Astrocyte (in vitro differentiated cells and primary cell): Measurements from ENCODE around the gene RFX8. TPM values are rescaled to one million over a fixed set of nuclear protein-coding genes. Genes with fewer than 3 reads are reported as not detected.
A peak's percentile ranks its signal among the peaks of the same experiment; 100 is the strongest.
"Not testable (repeated sequence)": the region's sequence is repeated elsewhere in the genome, so short reads cannot be mapped to it uniquely, and the experiment has no call there.

Source experiments
- DNase-seq: peaks from one replicate; pipeline ENCODE4 v3.0.0-alpha.2; 2010; ENCODE audit warnings: low read depth
- FAIRE-seq: peaks from 2 replicates; lab custom pipeline; 2011; peaks lifted over from hg19 to GRCh38; lab: Jason Lieb, UNC
- H2AFZ ChIP-seq: 2 replicates; pipeline ENCODE4 v1.6.0; 2012; ENCODE audit warnings: low read depth, low read length, inconsistent platforms
- H3K27ac ChIP-seq: 2 replicates; pipeline ENCODE4 v1.5.1; 2011; ENCODE audit warnings: low read depth, low read length, inconsistent platforms
- H3K27me3 ChIP-seq: 2 replicates; pipeline ENCODE4 v1.6.0; 2011; ENCODE audit warnings: low read length, inconsistent platforms; ENCODE audit not compliant: insufficient read depth
- H3K36me3 ChIP-seq: 2 replicates; pipeline ENCODE4 v1.5.1; 2011; ENCODE audit warnings: low read length, inconsistent platforms; ENCODE audit not compliant: insufficient read depth
- H3K4me1 ChIP-seq: 2 replicates; pipeline ENCODE4 v1.5.1; 2011; ENCODE audit warnings: low read length, inconsistent platforms; ENCODE audit not compliant: insufficient read depth
- H3K4me2 ChIP-seq: 2 replicates; pipeline ENCODE4 v1.6.0; 2012; ENCODE audit warnings: low read length, inconsistent platforms
- H3K4me3 ChIP-seq: 2 replicates; pipeline ENCODE4 v1.5.1; 2011; ENCODE audit warnings: low read depth, mild to moderate bottlenecking, low read length, inconsistent platforms; ENCODE audit not compliant: insufficient read depth
- H3K79me2 ChIP-seq: 2 replicates; pipeline ENCODE4 v1.6.0; 2012; ENCODE audit warnings: mild to moderate bottlenecking, low read length, inconsistent platforms; ENCODE audit not compliant: insufficient read depth
- H3K9ac ChIP-seq: 2 replicates; pipeline ENCODE4 v1.6.0; 2012; ENCODE audit warnings: mild to moderate bottlenecking, low read length, inconsistent platforms
- H3K9me3 ChIP-seq: 2 replicates; pipeline ENCODE4 v1.5.1; 2012; ENCODE audit warnings: low read depth, mild to moderate bottlenecking, low read length, inconsistent platforms; ENCODE audit not compliant: insufficient read depth
- H4K20me1 ChIP-seq: 2 replicates; pipeline ENCODE4 v1.6.0; 2012; ENCODE audit warnings: low read length, inconsistent platforms; ENCODE audit not compliant: insufficient read depth
- H3K27ac Mint-ChIP-seq: one replicate; pipeline ENCODE4 v1.8.0; 2021; ENCODE audit warnings: mild to moderate bottlenecking, mixed read lengths; ENCODE audit not compliant: unreplicated experiment
- H3K27me3 Mint-ChIP-seq: one replicate; pipeline ENCODE4 v1.8.0; 2021; ENCODE audit warnings: low read depth, mixed read lengths; ENCODE audit not compliant: unreplicated experiment
- H3K36me3 Mint-ChIP-seq: one replicate; pipeline ENCODE4 v1.8.0; 2021; ENCODE audit warnings: low read depth, mixed read lengths; ENCODE audit not compliant: unreplicated experiment
- H3K4me1 Mint-ChIP-seq: one replicate; pipeline ENCODE4 v1.8.0; 2021; ENCODE audit warnings: low read depth, mixed read lengths; ENCODE audit not compliant: unreplicated experiment
- H3K4me3 Mint-ChIP-seq: one replicate; pipeline ENCODE4 v1.8.0; 2021; ENCODE audit warnings: mild to moderate bottlenecking, moderate library complexity, mixed read lengths; ENCODE audit not compliant: unreplicated experiment
- H3K9me3 Mint-ChIP-seq: one replicate; pipeline ENCODE4 v1.8.0; 2021; ENCODE audit warnings: mild to moderate bottlenecking, mixed read lengths; ENCODE audit not compliant: unreplicated experiment
- EZH2 ChIP-seq: IDR thresholded peaks from 2 replicates; pipeline ENCODE4 v1.6.1; 2012; ENCODE audit warnings: mild to moderate bottlenecking, low read length, inconsistent platforms; ENCODE audit not compliant: insufficient read depth
- total RNA-seq: library from RNA; stranded (reverse); gene quantifications from 2 replicates; pipeline ENCODE4 v1.2.1, GENCODE V29; 2021
- TF ChIP-seq, protein P1 (sequence below): IDR thresholded peaks from 2 replicates; pipeline ENCODE4 v1.5.1; 2011; ENCODE audit warnings: low read depth, mild to moderate bottlenecking, inconsistent platforms, low read length, moderate library complexity; ENCODE audit not compliant: insufficient read depth

RFX8 gene
- total RNA-seq, 1 donor from 2014 or later: not detected

DNA sequence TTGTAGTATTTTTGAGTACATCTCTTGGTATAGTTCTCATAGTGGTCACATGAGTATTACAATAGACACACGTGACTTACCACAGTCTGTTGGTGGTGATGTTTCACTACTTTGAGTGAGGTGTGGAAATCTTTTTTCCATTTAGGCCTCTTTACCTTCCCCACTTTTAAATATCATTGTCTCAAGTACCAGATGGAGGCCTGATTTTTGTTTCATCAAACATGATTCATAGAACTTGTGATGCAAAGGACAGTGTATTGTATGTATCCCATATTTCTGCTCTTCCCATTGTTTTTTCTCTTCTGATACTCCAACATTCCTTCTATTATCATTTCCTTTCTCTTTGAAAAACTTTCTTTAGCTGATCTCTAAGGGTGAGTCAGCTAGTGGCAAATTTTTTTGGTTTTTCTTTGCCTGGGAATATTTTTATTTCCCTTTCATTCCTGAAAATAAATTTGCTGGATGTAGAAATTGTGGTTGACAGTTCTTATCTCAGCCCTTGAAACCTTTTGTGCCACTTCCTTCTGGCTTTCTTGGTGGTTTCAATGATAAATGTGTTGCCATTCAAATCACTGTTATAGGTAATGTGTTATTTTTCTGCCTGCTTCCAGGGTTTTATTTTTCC, 32.8 kb downstream of the RFX8 start:
- peak overlapping the region; percentile 80 for H3K27ac ChIP-seq
- H3K9me3 Mint-ChIP-seq: peaks cover 3% of the 10 kb centered on the region
- H3K27me3 Mint-ChIP-seq: peaks cover 4% of the 10 kb centered on the region
- H3K4me1 Mint-ChIP-seq: peaks cover 18% of the 10 kb centered on the region
- no peaks in the 10 kb centered on the region for H3K36me3 ChIP-seq
- H4K20me1 ChIP-seq: no peaks in the 10 kb centered on the region
- peaks cover 39% of the 10 kb centered on the region for H3K4me1 ChIP-seq
- H3K4me2 ChIP-seq: peak overlapping the region; percentile 49
- H3K27me3 ChIP-seq: no peaks in the 10 kb centered on the region
- DNase-seq: peak; percentile 82
- TF ChIP-seq, protein P1, sequence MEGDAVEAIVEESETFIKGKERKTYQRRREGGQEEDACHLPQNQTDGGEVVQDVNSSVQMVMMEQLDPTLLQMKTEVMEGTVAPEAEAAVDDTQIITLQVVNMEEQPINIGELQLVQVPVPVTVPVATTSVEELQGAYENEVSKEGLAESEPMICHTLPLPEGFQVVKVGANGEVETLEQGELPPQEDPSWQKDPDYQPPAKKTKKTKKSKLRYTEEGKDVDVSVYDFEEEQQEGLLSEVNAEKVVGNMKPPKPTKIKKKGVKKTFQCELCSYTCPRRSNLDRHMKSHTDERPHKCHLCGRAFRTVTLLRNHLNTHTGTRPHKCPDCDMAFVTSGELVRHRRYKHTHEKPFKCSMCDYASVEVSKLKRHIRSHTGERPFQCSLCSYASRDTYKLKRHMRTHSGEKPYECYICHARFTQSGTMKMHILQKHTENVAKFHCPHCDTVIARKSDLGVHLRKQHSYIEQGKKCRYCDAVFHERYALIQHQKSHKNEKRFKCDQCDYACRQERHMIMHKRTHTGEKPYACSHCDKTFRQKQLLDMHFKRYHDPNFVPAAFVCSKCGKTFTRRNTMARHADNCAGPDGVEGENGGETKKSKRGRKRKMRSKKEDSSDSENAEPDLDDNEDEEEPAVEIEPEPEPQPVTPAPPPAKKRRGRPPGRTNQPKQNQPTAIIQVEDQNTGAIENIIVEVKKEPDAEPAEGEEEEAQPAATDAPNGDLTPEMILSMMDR: no peak
- no peak for TF ChIP-seq EZH2
- peaks cover 3% of the 10 kb centered on the region for H3K36me3 Mint-ChIP-seq
- H2AFZ ChIP-seq: no peak overlapping the region
- peak; percentile 96 for FAIRE-seq
- peak overlapping the region; percentile 83 for H3K27ac Mint-ChIP-seq
- peak overlapping the region; percentile 4 for H3K4me3 ChIP-seq
- peak overlapping the region; percentile 55 for H3K9ac ChIP-seq
- no peaks in the 10 kb centered on the region for H3K9me3 ChIP-seq
- no peak overlapping the region for H3K4me3 Mint-ChIP-seq
- no peaks in the 10 kb centered on the region for H3K79me2 ChIP-seq

DNA sequence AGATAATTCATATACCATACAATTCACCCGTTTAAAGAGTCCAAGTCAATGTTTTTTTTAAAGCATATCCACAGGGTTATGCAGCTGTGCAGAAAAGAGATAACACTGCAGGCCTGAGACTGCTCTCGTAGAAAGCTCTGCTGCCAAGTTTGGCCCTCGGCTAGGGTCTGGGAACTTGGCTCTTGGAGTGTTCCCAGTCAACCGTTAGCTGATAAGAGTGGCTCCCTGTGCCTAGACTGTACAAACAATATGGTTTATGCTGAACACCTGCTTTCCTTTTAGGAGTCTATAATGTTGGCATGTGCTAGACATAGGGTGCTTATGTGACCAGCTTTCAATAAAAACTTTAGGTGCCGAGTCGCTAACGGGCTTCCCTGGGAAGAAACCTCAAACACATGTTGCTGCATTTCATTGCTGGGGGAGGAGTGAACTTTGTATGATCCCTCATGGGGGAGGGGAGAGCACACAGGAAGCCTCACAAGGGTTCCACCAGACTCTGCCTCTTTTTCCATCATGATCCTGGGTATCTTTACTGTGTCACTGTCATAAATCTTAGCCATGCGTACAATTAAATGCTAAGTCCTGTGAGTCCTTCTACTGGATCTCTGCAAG, 34.7 kb downstream of the RFX8 start:
- Histone ChIP-seq H2AFZ (no peak overlapping the region), H4K20me1 (no peaks in the 10 kb centered on the region), H3K4me1 (peaks cover 41% of the 10 kb centered on the region), H3K9me3 (no peaks in the 10 kb centered on the region), H3K79me2 (no peaks in the 10 kb centered on the region), H3K27ac (no peak overlapping the region), H3K27me3 (no peaks in the 10 kb centered on the region), H3K9ac (no peak overlapping the region), H3K4me3 (no peak overlapping the region), H3K4me2 (peak overlapping the region; percentile 10), H3K36me3 (no peaks in the 10 kb centered on the region)
- DNase-seq (peak; percentile 71), FAIRE-seq (no peak)
- no peak for TF ChIP-seq EZH2
- TF ChIP-seq, protein P1: no peak
- H3K4me1 Mint-ChIP-seq: peaks cover 14% of the 10 kb centered on the region
- H3K36me3 Mint-ChIP-seq: no peaks in the 10 kb centered on the region
- H3K27me3 Mint-ChIP-seq: peaks cover 5% of the 10 kb centered on the region
- H3K27ac Mint-ChIP-seq: no peak overlapping the region
- H3K4me3 Mint-ChIP-seq: no peak overlapping the region
- peaks cover 3% of the 10 kb centered on the region for H3K9me3 Mint-ChIP-seq

DNA sequence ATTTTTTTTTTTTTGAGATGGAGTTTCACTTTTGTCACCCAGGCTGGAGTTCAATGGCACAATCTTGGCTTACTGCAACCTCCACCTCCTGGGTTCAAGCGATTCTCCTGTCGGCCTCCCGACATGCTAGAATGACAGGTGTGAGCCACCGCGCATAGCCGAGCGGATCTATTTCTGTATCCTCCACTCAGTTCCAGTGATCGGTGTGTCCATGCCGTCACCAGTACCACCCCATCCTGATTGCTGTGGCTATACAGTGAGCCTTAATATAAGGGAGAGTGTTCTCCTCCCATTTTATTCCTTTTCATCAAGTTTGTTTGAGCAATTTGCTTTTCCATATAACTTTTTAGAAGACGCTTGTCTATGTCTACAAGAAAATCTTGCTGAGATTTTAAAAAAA, 35.2 kb downstream of the RFX8 start:
- no peak overlapping the region for H3K4me3 ChIP-seq
- no peaks in the 10 kb centered on the region for H3K27me3 ChIP-seq
- no peak for DNase-seq
- no peak overlapping the region for H3K9ac ChIP-seq
- peaks cover 46% of the 10 kb centered on the region for H3K4me1 ChIP-seq
- no peak overlapping the region for H3K27ac Mint-ChIP-seq
- H3K27ac ChIP-seq: no peak overlapping the region
- H3K9me3 ChIP-seq: no peaks in the 10 kb centered on the region
- H4K20me1 ChIP-seq: no peaks in the 10 kb centered on the region
- no peaks in the 10 kb centered on the region for H3K9me3 Mint-ChIP-seq
- H3K36me3 ChIP-seq: no peaks in the 10 kb centered on the region
- H3K4me3 Mint-ChIP-seq: no peak overlapping the region
- no peak for TF ChIP-seq EZH2
- TF ChIP-seq, protein P1: no peak
- H2AFZ ChIP-seq: no peak overlapping the region
- no peak overlapping the region for H3K4me2 ChIP-seq
- FAIRE-seq: no peak
- H3K79me2 ChIP-seq: no peaks in the 10 kb centered on the region
- peaks cover 9% of the 10 kb centered on the region for H3K27me3 Mint-ChIP-seq
- H3K4me1 Mint-ChIP-seq: peaks cover 17% of the 10 kb centered on the region
- no peaks in the 10 kb centered on the region for H3K36me3 Mint-ChIP-seq

DNA sequence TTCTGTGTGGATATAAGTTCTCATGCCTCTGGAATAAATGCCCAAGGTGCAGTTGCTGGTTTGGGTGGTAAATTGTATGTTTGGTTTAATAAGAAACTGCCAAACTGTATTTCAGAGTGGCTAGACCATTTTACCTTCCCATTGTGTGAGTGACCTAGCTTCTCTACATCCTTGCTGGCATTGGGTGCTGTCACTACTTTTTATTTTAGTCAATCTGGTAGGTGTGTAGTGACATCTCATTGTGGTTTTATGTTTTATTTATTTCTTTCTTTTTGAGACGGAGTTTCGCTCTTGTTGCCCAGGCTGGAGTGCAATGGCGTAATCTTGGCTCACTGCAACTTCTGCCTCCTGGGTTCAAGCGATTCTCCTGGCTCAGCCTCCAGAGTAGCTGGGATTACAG, 36.4 kb downstream of the RFX8 start:
- not testable (repeated sequence) for H3K9ac ChIP-seq, H3K79me2 ChIP-seq, H3K4me3 Mint-ChIP-seq, H3K27me3 ChIP-seq, H4K20me1 ChIP-seq, DNase-seq, H3K36me3 ChIP-seq, H2AFZ ChIP-seq, FAIRE-seq, H3K36me3 Mint-ChIP-seq, H3K9me3 ChIP-seq, H3K27ac Mint-ChIP-seq, H3K4me2 ChIP-seq, H3K27ac ChIP-seq, H3K4me3 ChIP-seq, H3K9me3 Mint-ChIP-seq
- peaks cover 49% of the 10 kb centered on the region for H3K4me1 ChIP-seq
- H3K27me3 Mint-ChIP-seq: peaks cover 12% of the 10 kb centered on the region
- H3K4me1 Mint-ChIP-seq: peaks cover 17% of the 10 kb centered on the region
